ENCODE results near the gene NEU3. TPM values are rescaled to one million over a fixed set of nuclear protein-coding genes. Genes with fewer than 3 reads are reported as not detected.
A peak's percentile ranks its signal among the peaks of the same experiment; 100 is the strongest.

Gene NEU3, protein sequence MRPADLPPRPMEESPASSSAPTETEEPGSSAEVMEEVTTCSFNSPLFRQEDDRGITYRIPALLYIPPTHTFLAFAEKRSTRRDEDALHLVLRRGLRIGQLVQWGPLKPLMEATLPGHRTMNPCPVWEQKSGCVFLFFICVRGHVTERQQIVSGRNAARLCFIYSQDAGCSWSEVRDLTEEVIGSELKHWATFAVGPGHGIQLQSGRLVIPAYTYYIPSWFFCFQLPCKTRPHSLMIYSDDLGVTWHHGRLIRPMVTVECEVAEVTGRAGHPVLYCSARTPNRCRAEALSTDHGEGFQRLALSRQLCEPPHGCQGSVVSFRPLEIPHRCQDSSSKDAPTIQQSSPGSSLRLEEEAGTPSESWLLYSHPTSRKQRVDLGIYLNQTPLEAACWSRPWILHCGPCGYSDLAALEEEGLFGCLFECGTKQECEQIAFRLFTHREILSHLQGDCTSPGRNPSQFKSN
- 1 to 10 TPM; 1.5 to 4.6 (median 2.0) TPM for polyA plus RNA-seq

DNA sequence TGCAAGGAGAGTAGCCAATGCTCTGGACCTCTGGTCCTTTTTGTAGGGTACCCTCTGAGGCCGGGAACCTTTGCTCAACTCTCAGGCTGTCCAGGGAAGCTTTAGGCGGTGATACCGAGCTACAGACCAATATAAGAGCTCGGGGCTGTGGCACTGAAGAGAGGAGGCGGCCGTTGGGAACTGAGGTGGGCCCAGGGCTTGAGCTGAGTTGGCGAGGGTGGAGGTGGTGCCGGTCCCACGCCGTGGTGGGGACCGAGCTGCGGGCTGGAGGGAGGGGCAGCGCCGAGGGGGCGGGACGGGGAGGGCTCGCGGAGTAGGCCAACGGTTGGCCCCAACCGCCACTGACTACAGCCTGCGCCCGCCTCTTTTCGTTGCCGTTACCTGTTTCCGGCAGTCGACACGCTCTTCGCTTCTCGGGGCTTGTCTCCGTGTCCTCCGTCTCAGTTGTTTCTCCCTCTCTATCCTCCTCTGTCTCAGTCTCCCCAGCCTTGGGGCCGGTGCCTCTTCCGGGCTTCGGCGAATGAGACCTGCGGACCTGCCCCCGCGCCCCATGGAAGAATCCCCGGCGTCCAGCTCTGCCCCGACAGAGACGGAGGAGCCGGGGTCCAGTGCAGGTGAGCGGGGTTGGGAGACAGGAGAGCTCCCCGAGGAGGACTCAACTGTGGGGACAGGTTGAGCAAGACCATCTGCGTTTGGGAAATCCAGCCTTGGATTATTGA lies at the start of gene NEU3:
TSS of gene NEU3 (plus strand) at position 393 of the 719 bp plus-strand sequence. CDS start at position 521, 128 bp downstream.
- Mint-ChIP-seq H3K4me1 (peaks cover 33% of the 10 kb centered on the region in 2 donors), H3K36me3 (peaks cover 0 to 1% (median 0%) of the 10 kb centered on the region in 3 donors), H3K9me3 (no peaks in the 10 kb centered on the region), H3K27me3 (ENCODE audit: low read depth in 3 of 3) (peaks cover 0 to 9% (median 3%) of the 10 kb centered on the region in 3 donors), H3K27ac (peak within 1 kb of the TSS; percentile 71 to 95 (median 84)), H3K4me3 (peak within 1 kb of the TSS; percentile 92 to 96 (median 92))
- DNase-seq: peak; percentile 73 to 82 (median 77)

DNA sequence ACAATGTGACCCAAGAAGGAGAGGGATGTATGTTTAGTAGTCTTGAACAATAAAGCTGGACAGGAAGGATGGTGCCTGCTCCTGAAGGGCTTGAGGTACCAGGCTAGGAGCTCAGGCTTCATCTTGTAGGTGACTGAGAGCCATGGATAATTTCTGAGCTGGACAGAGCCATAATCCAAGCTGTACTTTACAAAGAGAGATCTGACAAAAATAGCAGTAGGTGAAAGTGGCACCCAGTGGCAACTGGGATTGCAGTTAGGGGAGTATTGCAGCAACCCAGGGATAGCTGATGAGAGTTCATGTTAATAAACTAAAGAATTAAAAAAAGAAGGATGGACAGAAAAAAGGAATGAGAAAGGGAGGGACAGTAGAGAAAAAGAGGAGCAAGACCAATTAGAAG lies 47.2 kb upstream of the NEU3 start:
- Mint-ChIP-seq H3K27ac (no peak overlapping the region), H3K9me3 (no peaks in the 10 kb centered on the region), H3K27me3 (ENCODE audit: low read depth in 3 of 3) (no peaks in the 10 kb centered on the region), H3K4me3 (no peak overlapping the region), H3K36me3 (peaks cover 28 to 44% (median 31%) of the 10 kb centered on the region in 3 donors), H3K4me1 (no peaks in the 10 kb centered on the region)
- no peak for DNase-seq

DNA sequence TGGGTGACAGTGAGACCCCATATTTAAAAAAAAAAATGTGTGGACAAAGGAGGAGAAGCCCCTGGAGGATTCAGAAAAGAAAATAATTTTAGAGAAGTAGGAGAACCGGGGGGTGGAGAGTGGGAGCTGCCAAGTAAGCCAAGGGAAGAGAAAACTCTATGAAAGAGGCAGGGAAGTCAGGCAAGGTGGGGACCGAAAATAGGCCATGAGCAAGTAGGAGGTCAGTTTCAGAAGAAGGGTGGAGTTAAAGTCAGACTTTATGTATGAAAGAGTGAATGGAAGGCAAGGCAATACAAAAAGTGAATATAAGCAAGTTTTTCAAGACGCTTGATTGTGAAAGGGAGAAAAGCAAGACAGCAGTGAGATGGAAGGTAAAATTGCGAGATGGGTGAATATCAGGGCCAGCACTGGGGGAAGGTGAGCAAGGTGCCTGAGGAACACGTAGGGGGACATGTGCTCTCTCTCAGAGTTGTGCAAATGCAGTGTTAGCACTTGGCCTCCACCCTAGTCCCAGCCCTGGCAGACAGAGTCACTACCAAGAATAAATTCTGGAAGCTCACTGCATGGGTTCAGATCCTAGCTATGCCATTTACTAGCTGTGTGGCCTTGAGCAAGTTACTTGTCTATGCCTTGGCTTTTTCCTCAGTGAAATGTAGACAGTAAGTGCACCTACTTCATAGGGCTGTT lies 46.5 kb upstream of the NEU3 start:
- H3K27ac Mint-ChIP-seq: no peak overlapping the region
- no peak overlapping the region for H3K4me3 Mint-ChIP-seq
- no peaks in the 10 kb centered on the region for H3K9me3 Mint-ChIP-seq
- H3K4me1 Mint-ChIP-seq: peaks cover 0 to 3% of the 10 kb centered on the region in 2 donors
- H3K27me3 Mint-ChIP-seq (ENCODE audit: low read depth in 3 of 3): peaks cover 0 to 2% (median 0%) of the 10 kb centered on the region in 3 donors
- H3K36me3 Mint-ChIP-seq: peaks cover 24 to 37% (median 31%) of the 10 kb centered on the region in 3 donors
- no peak for DNase-seq

DNA sequence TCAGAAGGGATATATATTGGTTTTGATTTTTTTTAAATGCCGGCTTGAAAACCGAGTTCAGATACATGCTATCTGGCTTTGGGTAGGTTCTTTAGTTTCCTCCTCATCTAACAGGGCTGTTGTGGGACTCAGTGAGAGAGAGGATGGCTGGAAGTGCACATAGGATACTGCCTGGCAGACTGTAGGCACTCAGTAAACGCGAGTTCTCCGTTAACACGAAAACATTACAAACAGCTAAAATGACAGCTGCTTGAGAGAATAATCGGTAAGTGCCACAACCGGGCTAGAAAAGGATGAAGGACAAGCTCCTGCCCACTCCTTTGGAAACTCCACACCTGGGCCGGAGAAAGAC lies 40.2 kb upstream of the NEU3 start:
- DNase-seq: no peak
- Mint-ChIP-seq H3K4me3 (peak overlapping the region; percentile 90 to 100 (median 94)), H3K27ac (peak overlapping the region; percentile 94 to 98 (median 96)), H3K4me1 (peaks cover 47 to 56% of the 10 kb centered on the region in 2 donors), H3K27me3 (ENCODE audit: low read depth in 3 of 3) (peaks cover 5 to 10% (median 7%) of the 10 kb centered on the region in 3 donors), H3K36me3 (peaks cover 4 to 5% (median 4%) of the 10 kb centered on the region in 3 donors), H3K9me3 (no peaks in the 10 kb centered on the region)

DNA sequence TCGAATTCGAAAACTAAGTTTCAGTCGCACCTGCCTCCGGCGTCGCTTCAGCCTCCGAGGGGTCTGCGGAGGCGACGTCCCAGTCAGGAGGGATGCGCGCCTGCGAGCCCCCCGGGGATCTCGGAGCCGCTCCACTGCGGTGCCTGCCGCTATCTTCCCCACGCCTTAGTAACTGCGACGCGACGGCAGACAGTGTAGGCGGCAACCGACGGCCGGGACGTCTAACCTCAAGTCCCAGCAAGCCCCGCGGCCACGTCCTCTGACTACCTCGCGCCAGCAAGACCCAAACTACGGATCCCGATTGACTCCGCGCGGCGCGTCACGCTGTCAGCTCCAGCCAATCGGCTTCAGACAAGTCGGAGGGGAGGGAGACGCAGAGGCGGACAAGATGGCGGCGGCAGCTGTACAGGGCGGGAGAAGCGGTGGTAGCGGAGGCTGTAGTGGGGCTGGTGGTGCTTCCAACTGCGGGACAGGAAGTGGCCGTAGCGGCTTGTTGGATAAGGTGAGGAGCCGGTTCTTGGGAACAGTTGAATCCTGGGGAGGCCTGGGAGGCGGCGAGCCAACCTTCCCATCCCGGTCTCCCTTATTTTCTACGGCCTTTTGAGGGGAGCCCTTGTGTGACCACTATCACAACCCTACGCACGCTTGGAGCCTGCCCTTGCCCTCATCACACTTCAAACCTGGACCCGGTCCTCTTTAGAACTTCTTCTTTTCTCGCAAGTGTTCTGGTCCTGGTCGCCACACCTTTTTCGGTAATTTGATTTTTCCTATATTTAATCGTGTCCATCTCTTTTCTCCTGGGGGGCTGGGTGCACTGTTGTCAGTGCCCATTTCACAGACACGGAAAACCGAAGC lies 39.6 kb upstream of the NEU3 start, which contains the start of the genes SPCS2 and XRRA1:
TSS of gene SPCS2 (plus strand) at position 369 of the 855 bp plus-strand sequence. CDS start at position 389, 20 bp downstream.
TSS of gene XRRA1 (minus strand) at position 194 of the 855 bp plus-strand sequence. CDS start 8,213 bp downstream, outside the sequence.
- DNase-seq: peak; percentile 97 to 98 (median 97)
- peaks cover 5 to 10% (median 7%) of the 10 kb centered on the region in 3 donors for H3K27me3 Mint-ChIP-seq (ENCODE audit: low read depth in 3 of 3)
- H3K4me1 Mint-ChIP-seq: peaks cover 51 to 62% of the 10 kb centered on the region in 2 donors
- H3K9me3 Mint-ChIP-seq: no peaks in the 10 kb centered on the region
- H3K27ac Mint-ChIP-seq: peak within 1 kb of the TSS; percentile 94 to 98 (median 96)
- H3K4me3 Mint-ChIP-seq: peak within 1 kb of the TSS; percentile 90 to 100 (median 94)
- H3K36me3 Mint-ChIP-seq: peaks cover 4 to 5% (median 4%) of the 10 kb centered on the region in 3 donors

DNA sequence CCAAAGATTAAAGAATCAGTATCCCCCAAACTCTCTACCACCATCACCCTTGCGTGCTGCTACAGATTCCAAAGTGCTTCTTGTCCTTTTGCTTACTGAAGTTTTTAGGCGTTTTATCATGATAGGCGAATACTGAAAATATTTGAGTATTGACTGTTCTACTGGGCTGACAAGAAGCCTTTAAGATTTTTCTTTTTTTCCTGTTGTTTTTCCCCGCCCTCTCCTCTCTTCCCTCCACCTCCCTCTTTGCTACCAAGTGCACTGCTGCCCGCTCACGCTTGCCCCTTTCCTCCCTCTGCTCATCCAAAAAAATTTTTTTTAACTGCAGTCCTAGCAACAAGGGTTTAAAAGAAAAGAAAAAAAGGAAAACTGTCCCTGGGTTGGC lies 39.0 kb upstream of the NEU3 start:
- Mint-ChIP-seq H3K27me3 (ENCODE audit: low read depth in 3 of 3) (peaks cover 5 to 10% (median 7%) of the 10 kb centered on the region in 3 donors), H3K27ac (peak overlapping the region; percentile 94 to 98 (median 96)), H3K4me1 (peaks cover 57 to 68% of the 10 kb centered on the region in 2 donors), H3K9me3 (no peaks in the 10 kb centered on the region), H3K36me3 (peaks cover 3 to 6% (median 4%) of the 10 kb centered on the region in 3 donors), H3K4me3 (peak overlapping the region; percentile 90 to 100 (median 94))
- no peak for DNase-seq

DNA sequence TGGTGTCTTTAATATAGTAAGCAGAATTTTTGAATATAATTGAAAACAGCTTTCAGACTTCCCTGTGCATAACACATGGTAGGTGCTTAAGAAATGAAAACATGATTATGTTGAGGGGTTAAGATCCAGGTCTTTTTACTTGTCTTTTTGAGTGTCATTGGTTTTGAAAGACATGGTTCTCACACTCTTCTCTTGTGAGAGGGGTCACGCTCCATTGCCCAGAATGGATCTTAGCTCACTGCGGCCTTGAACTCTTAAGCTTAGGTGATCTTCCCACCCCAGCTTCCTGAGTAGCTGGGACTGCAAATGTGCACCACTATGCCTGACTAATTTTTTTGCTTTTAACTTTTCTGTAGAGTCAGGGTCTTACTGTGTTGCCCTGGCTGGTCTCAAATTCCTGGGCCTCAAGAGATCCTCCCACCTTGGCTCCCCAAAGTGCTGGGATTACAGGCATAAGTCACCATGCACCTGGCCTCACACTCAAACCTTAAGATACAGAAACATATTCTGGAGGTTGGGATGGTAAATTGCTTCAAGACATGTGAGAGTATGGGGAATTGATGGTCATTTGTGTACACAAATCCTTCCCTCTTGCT lies 38.3 kb upstream of the NEU3 start:
- Mint-ChIP-seq H3K4me3 (peak overlapping the region; percentile 90 to 100 (median 94)), H3K9me3 (no peaks in the 10 kb centered on the region), H3K27ac (peak overlapping the region; percentile 94 to 98 (median 96)), H3K4me1 (peaks cover 64 to 75% of the 10 kb centered on the region in 2 donors), H3K36me3 (peaks cover 0 to 8% (median 0%) of the 10 kb centered on the region in 3 donors), H3K27me3 (ENCODE audit: low read depth in 3 of 3) (peaks cover 5 to 10% (median 7%) of the 10 kb centered on the region in 3 donors)
- no peak for DNase-seq

DNA sequence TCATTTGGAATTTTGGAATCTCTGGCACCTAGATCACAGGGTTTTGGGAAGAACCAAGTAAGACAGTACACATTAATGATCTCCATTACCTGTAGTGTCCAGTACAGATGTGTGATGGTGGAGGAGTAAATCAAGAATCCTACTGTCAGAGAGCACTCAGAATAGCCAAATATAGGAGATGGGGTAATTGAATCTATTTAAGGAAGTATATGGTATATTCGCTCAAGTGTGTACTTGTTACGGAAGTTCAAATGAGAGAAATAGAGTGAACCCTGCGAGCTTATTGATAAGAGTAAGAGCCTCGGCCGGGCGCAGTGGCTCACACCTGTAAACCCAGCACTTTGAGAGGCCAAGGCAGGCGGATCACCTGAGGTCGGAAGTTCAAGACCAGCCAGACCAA lies 37.5 kb upstream of the NEU3 start:
- Mint-ChIP-seq H3K9me3 (no peaks in the 10 kb centered on the region), H3K4me1 (peaks cover 69 to 83% of the 10 kb centered on the region in 2 donors), H3K4me3 (peak overlapping the region in 4 of 5 donors; percentile 94 to 100 (median 96))

DNA sequence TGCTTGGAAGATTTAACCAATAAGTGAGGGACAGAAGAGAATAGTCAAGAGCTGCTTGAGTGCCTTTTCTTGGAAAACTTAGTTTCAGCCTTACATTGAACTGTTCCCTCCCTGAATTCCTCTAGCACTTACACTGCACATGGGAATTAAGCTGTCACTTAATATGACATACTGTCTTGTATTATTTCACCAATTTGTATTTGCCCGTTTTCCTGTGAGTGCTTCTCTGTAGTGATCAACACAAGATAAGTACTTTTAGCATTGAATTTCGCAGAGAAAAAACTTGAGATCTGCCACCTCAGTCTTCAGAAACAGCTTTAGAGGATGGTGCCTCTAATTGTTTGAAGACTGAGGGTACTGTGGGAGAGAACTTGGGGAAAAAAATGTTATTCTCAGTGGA lies 36.0 kb upstream of the NEU3 start:
- peak overlapping the region in 3 of 6 donors; percentile 24 to 52 (median 50) for H3K27ac Mint-ChIP-seq
- no peak overlapping the region for H3K4me3 Mint-ChIP-seq
- DNase-seq: no peak
- H3K36me3 Mint-ChIP-seq: peaks cover 0 to 8% (median 0%) of the 10 kb centered on the region in 3 donors
- no peaks in the 10 kb centered on the region for H3K9me3 Mint-ChIP-seq
- peaks cover 5 to 10% (median 5%) of the 10 kb centered on the region in 3 donors for H3K27me3 Mint-ChIP-seq (ENCODE audit: low read depth in 3 of 3)
- H3K4me1 Mint-ChIP-seq: peaks cover 79 to 98% of the 10 kb centered on the region in 2 donors

More for the DNA sequence above, 37.5 kb upstream of the NEU3 start:
- no peak for DNase-seq
- Mint-ChIP-seq H3K27ac (peak overlapping the region in 4 of 6 donors; percentile 48 to 98 (median 94)), H3K36me3 (peaks cover 0 to 8% (median 0%) of the 10 kb centered on the region in 3 donors), H3K27me3 (ENCODE audit: low read depth in 3 of 3) (peaks cover 5 to 10% (median 7%) of the 10 kb centered on the region in 3 donors)

DNA sequence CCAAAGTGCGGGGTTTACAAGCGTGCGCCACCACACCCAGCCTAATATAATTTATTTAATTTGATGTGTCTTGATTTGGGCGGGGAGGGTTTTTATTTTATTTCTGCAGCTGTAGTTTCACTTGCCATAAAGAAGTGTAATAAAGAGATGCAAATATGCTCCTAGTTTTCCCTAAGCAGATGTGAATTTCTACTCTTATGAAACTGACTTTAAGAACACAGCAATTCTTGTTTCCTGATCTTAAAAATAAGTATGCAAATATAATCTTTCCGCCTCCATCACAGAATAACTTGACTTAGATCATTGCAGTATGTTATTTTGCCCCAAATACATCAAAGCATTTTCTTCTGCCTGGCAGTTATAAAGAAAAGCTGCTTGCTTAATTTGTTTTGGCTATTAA lies 35.3 kb upstream of the NEU3 start:
- DNase-seq: no peak
- no peaks in the 10 kb centered on the region for H3K9me3 Mint-ChIP-seq
- H3K27me3 Mint-ChIP-seq (ENCODE audit: low read depth in 3 of 3): peaks cover 5 to 10% (median 5%) of the 10 kb centered on the region in 3 donors
- no peak overlapping the region for H3K27ac Mint-ChIP-seq
- peaks cover 81 to 100% of the 10 kb centered on the region in 2 donors for H3K4me1 Mint-ChIP-seq
- peaks cover 0 to 8% (median 0%) of the 10 kb centered on the region in 3 donors for H3K36me3 Mint-ChIP-seq
- no peak overlapping the region for H3K4me3 Mint-ChIP-seq

DNA sequence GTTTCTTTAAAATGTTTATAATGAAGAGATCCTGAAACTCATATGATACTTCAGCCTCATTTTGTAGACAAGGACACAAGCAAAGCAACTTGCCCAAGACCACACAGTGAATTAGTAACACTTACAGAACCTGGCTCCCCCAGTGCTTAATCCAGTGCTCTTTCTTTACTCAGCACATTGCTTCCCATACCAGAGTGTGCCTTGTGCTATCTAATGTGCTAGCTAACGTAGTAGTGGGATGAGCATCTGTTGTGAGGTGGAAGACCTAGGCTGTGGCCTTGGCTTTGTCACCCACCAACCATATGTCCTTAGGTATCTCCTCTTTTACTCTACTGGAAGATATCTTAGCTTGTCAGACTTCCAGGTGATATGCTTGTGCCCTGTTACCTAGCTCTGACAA lies 34.5 kb upstream of the NEU3 start:
- peak overlapping the region; percentile 13 to 64 (median 39) for H3K27ac Mint-ChIP-seq
- DNase-seq: no peak
- no peak overlapping the region for H3K4me3 Mint-ChIP-seq
- H3K36me3 Mint-ChIP-seq: peaks cover 0 to 8% (median 0%) of the 10 kb centered on the region in 3 donors
- H3K4me1 Mint-ChIP-seq: peaks cover 83 to 100% of the 10 kb centered on the region in 2 donors
- no peaks in the 10 kb centered on the region for H3K9me3 Mint-ChIP-seq
- H3K27me3 Mint-ChIP-seq (ENCODE audit: low read depth in 3 of 3): peaks cover 0 to 6% (median 1%) of the 10 kb centered on the region in 3 donors

Data from immature natural killer cell (primary cell).